OCI-LY1 (cell line): ENCODE results near the gene SMAD3.
A peak's percentile ranks its signal among the peaks of the same experiment; 100 is the strongest.

Experiments used
- H2AFZ ChIP-seq: fragments of 200-600 bp; sonication (generic), shearing (Covaris generic); 2 replicates; pipeline ENCODE4 v1.6.0; 2014; ENCODE audit warnings: antibody characterized with exemption, mild to moderate bottlenecking, low read length
- H3F3A ChIP-seq: fragments of 200-600 bp; sonication (generic), shearing (Covaris generic); 2 replicates; pipeline ENCODE4 v1.6.0; 2014; ENCODE audit warnings: mild to moderate bottlenecking, antibody characterized with exemption, low read length, moderate library complexity; ENCODE audit not compliant: insufficient read depth
- H3K27ac ChIP-seq: fragments of 200-600 bp; sonication (generic); 2 replicates; pipeline ENCODE4 v1.5.1; 2014; ENCODE audit warnings: low read length, mixed run types, mild to moderate bottlenecking, low read depth; ENCODE audit not compliant: poor library complexity, severe bottlenecking
- H3K27me3 ChIP-seq: fragments of 200-600 bp; sonication (generic); 2 replicates; pipeline ENCODE4 v1.6.0; 2014; ENCODE audit warnings: antibody characterized with exemption, mild to moderate bottlenecking, low read length, moderate library complexity; ENCODE audit not compliant: insufficient read depth
- H3K36me3 ChIP-seq: fragments of 200-600 bp; sonication (generic); 2 replicates; pipeline ENCODE4 v1.6.1; 2014; ENCODE audit warnings: mild to moderate bottlenecking, antibody characterized with exemption, low read length, moderate library complexity, mixed read lengths; ENCODE audit not compliant: insufficient read depth
- H3K4me1 ChIP-seq: fragments of 200-600 bp; sonication (generic); 2 replicates; pipeline ENCODE4 v1.5.1; 2014; ENCODE audit warnings: mild to moderate bottlenecking, low read length, moderate library complexity; ENCODE audit not compliant: insufficient read depth, severe bottlenecking
- H3K4me2 ChIP-seq: fragments of 200-600 bp; sonication (generic), shearing (Covaris generic); 2 replicates; pipeline ENCODE4 v1.6.1; 2014; ENCODE audit warnings: low read length
- H3K4me3 ChIP-seq: fragments of 200-600 bp; sonication (generic); 2 replicates; pipeline ENCODE4 v1.5.1; 2014; ENCODE audit warnings: low read length, low read depth, mild to moderate bottlenecking, mixed read lengths; ENCODE audit not compliant: poor library complexity, severe bottlenecking
- H3K79me2 ChIP-seq: fragments of 200-600 bp; shearing (Covaris generic); 2 replicates; pipeline ENCODE4 v1.6.1; 2016; ENCODE audit warnings: mixed run types, low read length, mixed read lengths; ENCODE audit not compliant: insufficient read depth
- H3K9ac ChIP-seq: fragments of 200-600 bp; sonication (generic), shearing (Covaris generic); 2 replicates; pipeline ENCODE4 v1.6.1; 2014; ENCODE audit warnings: mild to moderate bottlenecking, low read length, mixed read lengths
- H3K9me2 ChIP-seq: fragments of 200-600 bp; sonication (generic), shearing (Covaris generic); 2 replicates; pipeline ENCODE4 v1.6.1; 2014; ENCODE audit warnings: low read depth, mild to moderate bottlenecking, low read length, mixed read lengths
- H3K9me3 ChIP-seq: fragments of 200-600 bp; shearing (Covaris generic); 2 replicates; pipeline ENCODE4 v1.6.1; 2014; ENCODE audit warnings: low read length, mixed read lengths
- H4K20me1 ChIP-seq: fragments of 200-600 bp; sonication (generic), shearing (Covaris generic); 2 replicates; pipeline ENCODE4 v1.6.0; 2016; ENCODE audit warnings: mild to moderate bottlenecking, low read length; ENCODE audit not compliant: insufficient read depth
- EZH2 ChIP-seq: fragments of 200-600 bp; sonication (generic), shearing (Covaris generic); IDR thresholded peaks from 2 replicates; pipeline ENCODE4 v1.8.0; 2017; ENCODE audit warnings: borderline replicate concordance, mixed run types, mild to moderate bottlenecking, antibody characterized with exemption, low read length, moderate library complexity, mixed read lengths
- TF ChIP-seq, protein P1 (sequence below): fragments of 200-600 bp; sonication (generic), shearing (Covaris generic); IDR thresholded peaks from 2 replicates; pipeline ENCODE4 v1.5.1; 2017; ENCODE audit warnings: mild to moderate bottlenecking, antibody characterized with exemption, low read length, moderate library complexity, mixed read lengths

The SMAD3 gene

DNA sequence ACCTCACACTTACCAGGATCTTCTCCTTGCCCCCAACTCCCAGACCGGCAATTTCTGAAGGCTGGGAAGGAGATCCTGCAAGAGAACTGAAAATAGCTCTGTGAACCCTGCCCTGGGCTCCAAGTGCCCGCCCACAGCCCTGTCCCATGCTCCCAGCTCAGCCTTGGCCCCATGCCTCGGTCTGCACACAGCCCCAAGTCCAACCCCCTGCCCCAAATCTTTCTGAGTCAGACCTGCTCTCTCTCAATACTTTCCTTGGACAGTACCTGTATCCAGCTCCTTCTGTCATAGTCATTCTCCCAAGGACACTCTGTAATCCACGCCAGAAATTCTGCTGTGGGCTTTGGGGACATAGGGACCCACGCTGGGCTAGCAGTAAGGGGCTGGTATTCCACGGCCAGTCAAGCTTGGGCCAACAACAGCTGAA, 6.3 kb upstream of the SMAD3 start:
- Histone ChIP-seq H3K27ac (no peak overlapping the region), H2AFZ (no peak overlapping the region), H3K9me3 (no peaks in the 10 kb centered on the region), H3K36me3 (no peaks in the 10 kb centered on the region), H3K27me3 (no peaks in the 10 kb centered on the region), H3K9ac (no peak overlapping the region), H3F3A (peaks cover 6% of the 10 kb centered on the region; the same call in 1 of the 2 replicates), H3K4me3 (no peak overlapping the region), H3K79me2 (no peaks in the 10 kb centered on the region), H3K4me1 (peaks cover 35% of the 10 kb centered on the region), H3K4me2 (no peak overlapping the region), H4K20me1 (no peaks in the 10 kb centered on the region), H3K9me2 (no peaks in the 10 kb centered on the region)
- TF ChIP-seq, protein P1, sequence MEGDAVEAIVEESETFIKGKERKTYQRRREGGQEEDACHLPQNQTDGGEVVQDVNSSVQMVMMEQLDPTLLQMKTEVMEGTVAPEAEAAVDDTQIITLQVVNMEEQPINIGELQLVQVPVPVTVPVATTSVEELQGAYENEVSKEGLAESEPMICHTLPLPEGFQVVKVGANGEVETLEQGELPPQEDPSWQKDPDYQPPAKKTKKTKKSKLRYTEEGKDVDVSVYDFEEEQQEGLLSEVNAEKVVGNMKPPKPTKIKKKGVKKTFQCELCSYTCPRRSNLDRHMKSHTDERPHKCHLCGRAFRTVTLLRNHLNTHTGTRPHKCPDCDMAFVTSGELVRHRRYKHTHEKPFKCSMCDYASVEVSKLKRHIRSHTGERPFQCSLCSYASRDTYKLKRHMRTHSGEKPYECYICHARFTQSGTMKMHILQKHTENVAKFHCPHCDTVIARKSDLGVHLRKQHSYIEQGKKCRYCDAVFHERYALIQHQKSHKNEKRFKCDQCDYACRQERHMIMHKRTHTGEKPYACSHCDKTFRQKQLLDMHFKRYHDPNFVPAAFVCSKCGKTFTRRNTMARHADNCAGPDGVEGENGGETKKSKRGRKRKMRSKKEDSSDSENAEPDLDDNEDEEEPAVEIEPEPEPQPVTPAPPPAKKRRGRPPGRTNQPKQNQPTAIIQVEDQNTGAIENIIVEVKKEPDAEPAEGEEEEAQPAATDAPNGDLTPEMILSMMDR: no peak
- no peak for TF ChIP-seq EZH2

DNA sequence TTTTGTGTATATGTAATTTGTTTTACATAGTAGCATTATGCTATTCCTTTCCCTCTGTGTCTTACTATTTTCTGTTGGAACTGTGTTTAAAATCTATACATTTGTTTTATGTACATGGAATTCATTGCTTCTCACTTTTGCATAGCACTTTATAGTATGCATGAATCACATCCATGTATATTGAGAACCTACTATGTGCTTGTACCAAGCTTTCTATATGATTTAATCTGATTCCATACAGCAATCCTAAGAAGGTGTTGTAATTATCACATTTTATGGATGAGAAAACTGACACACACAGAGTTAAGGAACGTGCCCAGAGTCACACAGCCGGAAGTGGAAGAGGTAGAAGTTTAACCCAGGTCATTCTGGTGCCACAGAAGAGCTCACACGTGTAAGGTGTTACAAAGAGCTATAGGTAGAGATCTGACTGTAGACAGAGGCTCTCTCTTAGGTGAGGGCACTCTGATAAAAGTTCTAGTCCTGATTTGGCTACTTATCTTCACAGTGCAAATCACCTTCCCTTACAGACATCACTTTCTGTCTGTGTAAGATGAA, 3.5 kb upstream of the SMAD3 start:
- Histone ChIP-seq H3F3A (peaks cover 6% of the 10 kb centered on the region; the same call in 1 of the 2 replicates), H3K9me3 (no peaks in the 10 kb centered on the region), H3K9me2 (no peaks in the 10 kb centered on the region), H3K4me3 (no peak overlapping the region), H3K36me3 (0 out of 2 replicates have a peak, but pooled peaks cover 7% of the 10 kb centered on the region), H3K79me2 (peaks cover 7% of the 10 kb centered on the region), H3K4me1 (peaks cover 34% of the 10 kb centered on the region), H2AFZ (no peak overlapping the region), H3K4me2 (no peak overlapping the region), H3K27me3 (no peaks in the 10 kb centered on the region), H3K27ac (peak overlapping the region; percentile 83), H3K9ac (no peak overlapping the region), H4K20me1 (no peaks in the 10 kb centered on the region)
- no peak for TF ChIP-seq EZH2
- TF ChIP-seq, protein P1: no peak

DNA sequence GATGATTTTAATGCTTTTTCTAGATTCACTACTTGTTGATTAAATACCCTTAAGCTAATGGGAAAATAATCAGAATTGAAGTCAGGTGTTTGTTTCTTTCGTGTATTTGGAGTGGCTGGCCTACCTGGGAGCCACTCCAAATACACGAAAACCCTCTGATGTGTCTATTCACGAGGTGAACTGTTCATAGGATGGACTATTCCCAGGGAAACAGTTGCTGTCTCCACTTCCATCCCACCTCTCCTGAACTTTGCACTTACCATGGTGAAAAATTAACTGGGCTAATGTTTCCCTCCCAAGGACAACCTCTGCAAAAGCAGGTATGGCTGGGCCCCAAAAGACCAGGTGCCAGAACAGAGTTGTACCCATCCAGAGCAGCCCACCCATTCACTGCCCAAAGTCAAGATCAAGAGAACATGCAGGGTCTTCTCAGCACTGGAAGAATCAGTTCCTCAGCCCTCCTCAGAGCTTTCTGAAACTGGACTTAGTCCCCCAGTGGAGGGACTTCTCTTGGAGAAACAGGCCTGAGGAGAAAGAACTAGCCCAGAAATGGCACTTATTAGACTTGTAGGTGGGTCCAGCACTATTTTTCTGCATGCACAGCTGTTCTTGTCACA, 2.9 kb upstream of the SMAD3 start:
- Histone ChIP-seq H3K9ac (no peak overlapping the region), H3K4me1 (peaks cover 35% of the 10 kb centered on the region), H3K9me2 (no peaks in the 10 kb centered on the region), H3K4me3 (no peak overlapping the region), H3K27ac (peak overlapping the region; percentile 83), H3K4me2 (no peak overlapping the region), H3K27me3 (no peaks in the 10 kb centered on the region), H2AFZ (no peak overlapping the region), H3K79me2 (peaks cover 13% of the 10 kb centered on the region), H3F3A (peaks cover 6% of the 10 kb centered on the region; the same call in 1 of the 2 replicates), H4K20me1 (no peaks in the 10 kb centered on the region), H3K9me3 (no peaks in the 10 kb centered on the region), H3K36me3 (0 out of 2 replicates have a peak, but pooled peaks cover 7% of the 10 kb centered on the region)
- TF ChIP-seq EZH2: no peak
- TF ChIP-seq, protein P1: no peak
